Gastrocnemius medialis (tissue), 4 donors: ENCODE data around the gene DYSF.

Experiments
- CTCF ChIP-seq, 5 experiments: fragments of 450-650 bp in 3 of 5; fragments of 200-600 bp in 2 of 5; sonication (generic) in 2 of 5; IDR thresholded peaks in 4 of 5; conservative IDR thresholded peaks in 1 of 5; 1 replicate in 4 of 5; 2 replicates in 1 of 5; pipeline ENCODE4 v1.5.1; 2016 to 2019; ENCODE audit warnings: antibody characterized with exemption in 5 of 5, mild to moderate bottlenecking in 3 of 5, moderate library complexity in 3 of 5
- POLR2A ChIP-seq, 2 donors: fragments of 450-650 bp; IDR thresholded peaks; one replicate each; pipeline ENCODE4 v1.6.1; 2017; ENCODE audit warnings: antibody characterized with exemption in 2 of 2, mild to moderate bottlenecking in 2 of 2, moderate library complexity in 2 of 2

GRCh38 chr2:71597756-71598155 is 144.4 kb downstream of the DYSF start:
- TF ChIP-seq CTCF (IDR thresholded peaks at IDR 0.05 in 4 of 5, conservative IDR thresholded peaks at IDR 0.05 in 1 of 5), result no peak
- no peak for TF ChIP-seq POLR2A (IDR thresholded peaks at IDR 0.05)
